Measurements from ENCODE around the gene DPP6.

DNA sequence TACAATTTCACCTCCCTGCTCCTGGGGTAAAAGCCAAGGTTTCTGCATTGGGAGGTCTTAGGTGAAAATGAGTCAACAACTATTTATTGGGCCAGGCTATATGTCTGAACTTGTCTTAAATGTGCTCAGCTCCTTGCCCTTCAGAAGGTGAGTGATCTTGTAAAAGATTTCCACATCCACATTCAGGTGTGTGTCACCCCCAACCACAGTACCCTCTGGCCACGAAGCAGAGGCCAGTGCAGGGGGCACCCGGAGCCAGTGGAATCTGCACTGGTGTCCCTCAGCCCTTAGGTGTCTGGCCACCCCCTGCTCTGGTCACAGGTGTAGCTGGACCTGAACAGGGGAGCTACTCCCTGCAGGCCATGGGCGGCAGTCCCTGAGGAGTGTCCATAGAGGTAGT is 752.3 kb downstream of the DPP6 start:
- TF ChIP-seq, protein P1, sequence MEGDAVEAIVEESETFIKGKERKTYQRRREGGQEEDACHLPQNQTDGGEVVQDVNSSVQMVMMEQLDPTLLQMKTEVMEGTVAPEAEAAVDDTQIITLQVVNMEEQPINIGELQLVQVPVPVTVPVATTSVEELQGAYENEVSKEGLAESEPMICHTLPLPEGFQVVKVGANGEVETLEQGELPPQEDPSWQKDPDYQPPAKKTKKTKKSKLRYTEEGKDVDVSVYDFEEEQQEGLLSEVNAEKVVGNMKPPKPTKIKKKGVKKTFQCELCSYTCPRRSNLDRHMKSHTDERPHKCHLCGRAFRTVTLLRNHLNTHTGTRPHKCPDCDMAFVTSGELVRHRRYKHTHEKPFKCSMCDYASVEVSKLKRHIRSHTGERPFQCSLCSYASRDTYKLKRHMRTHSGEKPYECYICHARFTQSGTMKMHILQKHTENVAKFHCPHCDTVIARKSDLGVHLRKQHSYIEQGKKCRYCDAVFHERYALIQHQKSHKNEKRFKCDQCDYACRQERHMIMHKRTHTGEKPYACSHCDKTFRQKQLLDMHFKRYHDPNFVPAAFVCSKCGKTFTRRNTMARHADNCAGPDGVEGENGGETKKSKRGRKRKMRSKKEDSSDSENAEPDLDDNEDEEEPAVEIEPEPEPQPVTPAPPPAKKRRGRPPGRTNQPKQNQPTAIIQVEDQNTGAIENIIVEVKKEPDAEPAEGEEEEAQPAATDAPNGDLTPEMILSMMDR (IDR thresholded peaks at IDR 0.05; ENCODE audit: control extremely low read depth in 1 of 3, insufficient read depth in 1 of 3, low read depth in 1 of 3, low read length in 3 of 3), result no peak
- TF ChIP-seq TEAD4 (IDR thresholded peaks at IDR 0.05; ENCODE audit: low read depth, low read length) (no peak), EZH2 (IDR thresholded peaks at IDR 0.05; ENCODE audit: low read depth, low read length, severe bottlenecking) (no peak), YY1 (IDR thresholded peaks at IDR 0.05; ENCODE audit: low read depth, low read length) (no peak), POLR2AphosphoS5 (IDR thresholded peaks at IDR 0.05; ENCODE audit: low read depth, low read length) (no peak), KDM4A (IDR thresholded peaks at IDR 0.05; ENCODE audit: low read depth, low read length, severe bottlenecking) (no peak), NANOG (IDR thresholded peaks at IDR 0.05; ENCODE audit: insufficient read depth, low read depth, low read length, poor library complexity, severe bottlenecking) (no peak), POLR2A (IDR thresholded peaks at IDR 0.05; ENCODE audit: control extremely low read depth in 1 of 2, low read depth in 2 of 2, low read length in 2 of 2) (no peak), TAF1 (IDR thresholded peaks at IDR 0.05; ENCODE audit: low read depth, low read length) (no peak), SP1 (IDR thresholded peaks at IDR 0.05; ENCODE audit: low read depth, low read length) (no peak), RFX5 (IDR thresholded peaks at IDR 0.05; ENCODE audit: borderline replicate concordance, low read depth, low read length) (no peak), MAFK (IDR thresholded peaks at IDR 0.05; ENCODE audit: low read depth, low read length) (no peak)
